Stomach smooth muscle (tissue), 2 donors: ENCODE measurements around the gene IGFL2.

Experiments used
- H3K27ac ChIP-seq: one replicate; pipeline ENCODE4 v1.7.0; 2013; ENCODE audit warnings: mild to moderate bottlenecking, low read length, inconsistent platforms
- H3K27me3 ChIP-seq, 2 donors: one replicate each; pipeline ENCODE4 v1.7.0; 2013; ENCODE audit warnings: low read length in 2 of 2; ENCODE audit not compliant: insufficient read depth in 2 of 2, control insufficient read depth in 1 of 2
- H3K36me3 ChIP-seq, 2 donors: one replicate each; pipeline ENCODE4 v1.7.0; 2013; ENCODE audit warnings: low read length in 2 of 2; ENCODE audit not compliant: control insufficient read depth in 2 of 2, insufficient read depth in 2 of 2
- H3K4me1 ChIP-seq: one replicate; pipeline ENCODE4 v1.7.0; 2013; ENCODE audit warnings: low read length; ENCODE audit not compliant: control insufficient read depth, insufficient read depth
- H3K4me3 ChIP-seq, 2 donors: one replicate each; pipeline ENCODE4 v1.7.0; 2013; ENCODE audit warnings: low read length in 2 of 2
- H3K9ac ChIP-seq, 2 donors: one replicate each; pipeline ENCODE4 v1.7.0; 2013; ENCODE audit warnings: low read length in 2 of 2, mild to moderate bottlenecking in 1 of 2
- H3K9me3 ChIP-seq, 2 donors: one replicate each; pipeline ENCODE4 v1.7.0; 2013; ENCODE audit warnings: low read length in 2 of 2; ENCODE audit not compliant: control insufficient read depth in 2 of 2
- donor health status: healthy.
- donor health status: Pancreatic carcinoma.

Gene IGFL2

DNA sequence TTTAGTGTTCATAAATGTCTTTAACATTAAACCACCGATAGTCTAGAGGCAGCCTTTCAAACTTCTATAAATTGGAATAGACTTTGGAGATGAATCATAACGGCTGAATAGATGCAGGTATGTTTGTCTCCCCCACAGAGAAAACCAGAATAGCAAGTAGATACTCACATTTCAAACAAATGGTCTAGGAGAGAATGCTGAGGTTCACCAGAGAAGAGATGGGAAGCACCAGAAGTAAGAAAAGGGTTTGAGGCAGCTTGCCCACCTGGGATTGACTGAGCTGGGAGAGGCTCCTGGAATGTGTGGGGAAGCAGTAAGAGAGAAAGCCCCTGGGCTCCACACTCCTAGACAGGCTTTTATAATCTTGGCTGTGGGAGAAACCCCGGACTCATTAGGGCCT lies 29.9 kb upstream of the IGFL2 start:
- Histone ChIP-seq H3K27ac (no peak overlapping the region), H3K9ac (no peak overlapping the region), H3K36me3 (no peaks in the 10 kb centered on the region), H3K9me3 (no peaks in the 10 kb centered on the region), H3K4me3 (no peak overlapping the region), H3K4me1 (peaks cover 3% of the 10 kb centered on the region), H3K27me3 (peaks cover 0 to 6% of the 10 kb centered on the region in 2 donors)

DNA sequence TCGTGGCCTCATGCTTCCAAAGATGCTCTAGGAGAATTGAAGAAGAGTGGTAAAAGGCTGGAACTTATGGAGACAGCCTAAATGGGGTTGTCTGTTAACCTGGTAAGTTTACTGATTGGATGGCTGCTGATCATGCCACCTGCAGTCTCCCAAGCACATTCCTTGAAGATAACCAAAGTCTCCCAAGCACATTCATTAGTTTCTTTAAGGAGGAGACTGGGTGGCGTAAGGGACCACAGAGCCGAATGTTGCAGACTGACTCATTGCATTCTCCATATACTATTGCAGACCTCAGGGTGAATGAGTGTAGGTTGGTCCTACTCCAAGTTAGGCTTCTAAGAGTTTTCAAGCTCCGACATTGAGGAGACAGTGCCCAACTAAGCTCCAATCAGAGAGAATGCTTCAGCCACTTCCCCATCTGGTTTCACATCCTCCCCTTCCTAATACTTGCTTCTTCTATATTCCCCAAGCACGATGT lies 23.4 kb upstream of the IGFL2 start, which contains the start of gene IGFL3:
Gene IGFL3, minus strand, starts transcription at position 51 of the 478 bp plus-strand sequence. Its CDS starts 39 bp downstream, at position 12.
- H3K27ac ChIP-seq: no peak within 1 kb of the TSS
- H3K9ac ChIP-seq: no peak within 1 kb of the TSS

GRCh38 chr19:46125447-46125846 lies 22.6 kb upstream of the IGFL2 start:
- H3K9ac ChIP-seq: no peak overlapping the region
- no peaks in the 10 kb centered on the region for H3K9me3 ChIP-seq
- no peak overlapping the region for H3K4me3 ChIP-seq
- no peaks in the 10 kb centered on the region for H3K4me1 ChIP-seq
- H3K36me3 ChIP-seq: no peaks in the 10 kb centered on the region
- no peaks in the 10 kb centered on the region for H3K27me3 ChIP-seq
- no peak overlapping the region for H3K27ac ChIP-seq

More for the DNA sequence above, 23.4 kb upstream of the IGFL2 start, which contains the start of gene IGFL3:
- no peaks in the 10 kb centered on the region for H3K4me1 ChIP-seq
- H3K9me3 ChIP-seq: no peaks in the 10 kb centered on the region
- H3K36me3 ChIP-seq: no peaks in the 10 kb centered on the region
- no peaks in the 10 kb centered on the region for H3K27me3 ChIP-seq
- H3K4me3 ChIP-seq: no peak within 1 kb of the TSS

GRCh38 chr19:46126086-46126580 lies 21.9 kb upstream of the IGFL2 start:
- Histone ChIP-seq H3K36me3 (no peaks in the 10 kb centered on the region), H3K27me3 (no peaks in the 10 kb centered on the region), H3K27ac (no peak overlapping the region), H3K4me3 (no peak overlapping the region), H3K4me1 (no peaks in the 10 kb centered on the region), H3K9ac (no peak overlapping the region), H3K9me3 (no peaks in the 10 kb centered on the region)

GRCh38 chr19:46131485-46132143 lies 16.4 kb upstream of the IGFL2 start:
- Histone ChIP-seq H3K9ac (no peak overlapping the region), H3K27me3 (no peaks in the 10 kb centered on the region), H3K27ac (no peak overlapping the region), H3K36me3 (no peaks in the 10 kb centered on the region), H3K4me1 (peaks cover 16% of the 10 kb centered on the region), H3K9me3 (peaks cover 0 to 3% of the 10 kb centered on the region in 2 donors), H3K4me3 (no peak overlapping the region)

GRCh38 chr19:46132508-46133100 lies 15.4 kb upstream of the IGFL2 start:
- Histone ChIP-seq H3K4me1 (peaks cover 16% of the 10 kb centered on the region), H3K27me3 (no peaks in the 10 kb centered on the region), H3K36me3 (no peaks in the 10 kb centered on the region), H3K9ac (peak overlapping the region in 1 of 2 donors; percentile 62), H3K27ac (peak overlapping the region; percentile 67), H3K4me3 (peak overlapping the region; percentile 22 to 42), H3K9me3 (peaks cover 0 to 3% of the 10 kb centered on the region in 2 donors)

GRCh38 chr19:46133101-46133627 lies 14.9 kb upstream of the IGFL2 start:
- Histone ChIP-seq H3K27me3 (no peaks in the 10 kb centered on the region), H3K9me3 (peaks cover 0 to 3% of the 10 kb centered on the region in 2 donors), H3K9ac (peak overlapping the region in 1 of 2 donors; percentile 62), H3K36me3 (no peaks in the 10 kb centered on the region), H3K4me1 (peaks cover 16% of the 10 kb centered on the region), H3K27ac (peak overlapping the region; percentile 67), H3K4me3 (peak overlapping the region; percentile 22 to 42)

- peak overlapping the region; percentile 67 for H3K27ac ChIP-seq
- peak overlapping the region in 1 of 2 donors; percentile 50 for H3K9ac ChIP-seq
- no peak overlapping the region for H3K4me3 ChIP-seq
- H3K9me3 ChIP-seq: peaks cover 0 to 3% of the 10 kb centered on the region in 2 donors
- H3K4me1 ChIP-seq: peaks cover 16% of the 10 kb centered on the region
- no peaks in the 10 kb centered on the region for H3K36me3 ChIP-seq
- no peaks in the 10 kb centered on the region for H3K27me3 ChIP-seq
Observed at GRCh38 chr19:46133777-46134241, 14.2 kb upstream of the IGFL2 start.

DNA sequence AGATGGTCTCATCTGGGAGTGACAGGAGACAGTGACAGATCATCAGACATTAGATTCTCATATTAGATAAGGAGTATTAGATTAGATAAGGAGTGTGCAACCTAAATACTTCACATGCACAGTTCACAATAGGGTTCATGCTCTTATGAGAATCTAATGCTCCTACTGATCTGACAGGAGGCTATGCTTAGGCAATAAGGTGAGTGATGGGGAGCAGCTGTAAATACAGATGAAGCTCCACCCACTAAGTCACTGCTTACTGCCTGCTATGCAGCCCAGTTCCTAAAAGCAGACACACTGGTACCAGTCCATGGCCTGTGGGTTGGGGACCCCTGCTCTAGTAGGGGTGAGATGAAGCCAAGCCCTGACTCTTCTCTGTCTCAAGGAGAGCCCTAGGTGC lies 13.5 kb upstream of the IGFL2 start:
- Histone ChIP-seq H3K27ac (no peak overlapping the region), H3K27me3 (no peaks in the 10 kb centered on the region), H3K4me3 (no peak overlapping the region), H3K9me3 (peaks cover 0 to 3% of the 10 kb centered on the region in 2 donors), H3K36me3 (no peaks in the 10 kb centered on the region), H3K9ac (no peak overlapping the region), H3K4me1 (peaks cover 16% of the 10 kb centered on the region)

- H3K4me3 ChIP-seq: no peak overlapping the region
- no peak overlapping the region for H3K27ac ChIP-seq
- no peaks in the 10 kb centered on the region for H3K9me3 ChIP-seq
- no peaks in the 10 kb centered on the region for H3K36me3 ChIP-seq
- H3K27me3 ChIP-seq: no peaks in the 10 kb centered on the region
- peaks cover 15% of the 10 kb centered on the region for H3K4me1 ChIP-seq
- no peak overlapping the region for H3K9ac ChIP-seq
Observed at GRCh38 chr19:46137915-46138473, 10.0 kb upstream of the IGFL2 start.
